ENCODE measurements around the gene NPBWR2. TPM values are rescaled to one million over a fixed set of nuclear protein-coding genes. Genes with fewer than 3 reads are reported as not detected.
A peak's percentile ranks its signal among the peaks of the same experiment; 100 is the strongest.

Gene NPBWR2
- total RNA-seq, 2 donors from 2014 or later: not detected

DNA sequence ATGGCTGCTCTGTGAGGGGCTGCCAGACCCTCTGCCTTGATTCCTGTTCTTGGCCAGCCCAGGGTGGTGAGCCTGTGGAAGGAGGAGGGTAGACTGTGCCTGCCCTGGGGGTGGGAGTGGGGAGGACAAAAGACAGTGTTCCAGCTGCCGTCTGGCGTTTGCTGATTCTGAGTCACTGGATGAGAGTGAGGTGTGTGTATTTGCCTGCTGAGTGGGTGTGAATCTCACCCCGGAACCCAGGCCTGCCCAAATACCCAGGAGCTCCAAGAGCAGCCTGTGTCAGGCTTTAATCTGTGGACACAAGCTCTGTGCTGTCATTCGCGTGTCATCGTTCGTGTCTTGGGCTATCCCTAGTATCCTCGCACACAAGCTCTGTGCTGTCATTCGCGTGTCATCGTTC is 20.6 kb downstream of the NPBWR2 start:
- no peak overlapping the region for H3K4me3 Mint-ChIP-seq
- DNase-seq (ENCODE audit: low spot score): no peak
- ATAC-seq: no peak
- no peaks in the 10 kb centered on the region for H3K36me3 Mint-ChIP-seq
- peaks cover 8 to 20% of the 10 kb centered on the region in 2 donors for H3K4me1 Mint-ChIP-seq (ENCODE audit: low read depth in 2 of 2)
- no peaks in the 10 kb centered on the region for H3K9me3 Mint-ChIP-seq
- no peak overlapping the region for H3K27ac Mint-ChIP-seq
- peaks cover 14 to 15% of the 10 kb centered on the region in 2 donors for H3K27me3 Mint-ChIP-seq

DNA sequence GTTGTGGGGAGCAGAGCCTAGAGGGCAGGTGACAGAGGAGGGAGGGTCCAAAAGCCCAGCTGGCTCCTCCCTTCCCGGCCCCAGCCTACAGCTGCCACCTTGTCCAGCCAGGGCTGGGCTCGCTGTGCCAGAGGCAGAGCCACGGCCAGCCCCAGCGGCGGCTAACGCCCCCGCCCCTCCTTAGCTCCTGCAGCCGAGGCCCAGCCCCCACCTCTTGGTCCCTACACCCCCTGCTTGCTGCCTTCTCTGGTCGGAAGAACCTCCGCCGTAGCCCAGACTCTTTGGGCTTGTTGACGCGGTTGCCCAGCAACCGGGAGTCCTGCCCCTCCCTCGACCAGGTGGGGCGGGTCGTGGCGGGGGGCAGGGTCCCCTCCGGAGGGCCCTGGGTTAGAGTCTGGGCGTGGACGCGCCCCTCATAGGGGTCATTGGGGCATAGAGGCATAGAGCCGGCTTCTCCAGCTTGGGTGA is 22.6 kb downstream of the NPBWR2 start:
- no peak overlapping the region for H3K27ac Mint-ChIP-seq
- no peak for ATAC-seq
- H3K9me3 Mint-ChIP-seq: no peaks in the 10 kb centered on the region

DNA sequence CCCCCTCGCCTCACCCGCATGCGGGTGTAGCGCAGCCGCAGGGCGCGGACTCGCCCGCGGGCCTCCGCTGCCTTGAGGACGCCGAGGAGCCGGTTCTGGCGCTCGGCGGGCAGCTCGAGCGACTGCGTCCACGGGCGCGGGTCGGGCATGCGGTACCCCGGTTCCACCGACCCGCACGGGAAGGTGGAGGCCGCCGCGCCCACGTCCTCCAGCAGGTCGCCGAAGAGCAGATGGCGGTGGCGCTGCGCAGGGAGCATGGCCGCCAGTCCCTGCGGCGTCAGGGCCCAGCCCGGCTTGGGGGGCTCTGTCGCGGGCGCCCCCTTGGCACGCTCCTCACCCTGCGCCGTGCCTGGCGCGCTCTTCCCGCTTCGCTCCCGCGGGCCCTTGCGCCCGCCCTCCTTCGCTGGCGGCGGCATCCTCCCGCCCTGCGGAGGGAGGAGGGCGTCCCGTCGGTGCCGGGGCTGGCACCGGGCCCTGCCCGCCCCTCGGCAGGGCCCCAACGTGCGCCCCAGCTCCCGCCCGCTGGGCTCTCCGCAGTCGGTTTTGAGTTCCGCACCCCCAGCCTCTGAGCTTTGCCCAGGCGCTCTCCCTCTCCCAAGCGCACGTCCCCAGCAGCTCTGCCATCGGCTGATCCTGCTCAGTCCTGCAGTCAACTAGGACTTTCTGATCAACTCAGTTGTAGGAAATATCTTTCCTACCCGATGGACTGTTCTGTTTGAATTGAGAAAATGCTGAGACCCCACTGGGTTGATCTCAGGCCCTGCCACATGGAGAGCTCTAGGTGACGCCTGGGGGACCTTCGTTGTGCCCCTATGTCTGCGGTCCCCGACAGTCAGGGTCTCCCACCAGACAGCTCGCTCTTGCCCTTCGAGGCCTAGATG is 23.3 kb downstream of the NPBWR2 start, which contains the start of gene LKAAEAR1:
Gene LKAAEAR1 (minus strand): TSS at position 595 of the 881 bp plus-strand sequence. CDS start 179 bp downstream, at position 416.
- H3K4me3 Mint-ChIP-seq: peak within 1 kb of the TSS; percentile 77
- no peaks in the 10 kb centered on the region for H3K36me3 Mint-ChIP-seq
- no peak within 1 kb of the TSS for H3K27ac Mint-ChIP-seq
- ATAC-seq (no peak), DNase-seq (ENCODE audit: low spot score) (no peak)
- H3K27me3 Mint-ChIP-seq: peaks cover 13 to 14% of the 10 kb centered on the region in 2 donors
- H3K4me1 Mint-ChIP-seq (ENCODE audit: low read depth in 2 of 2): peaks cover 10 to 26% of the 10 kb centered on the region in 2 donors
- H3K9me3 Mint-ChIP-seq: no peaks in the 10 kb centered on the region

More for the DNA sequence above, 22.6 kb downstream of the NPBWR2 start:
- H3K27me3 Mint-ChIP-seq: peaks cover 14 to 15% of the 10 kb centered on the region in 2 donors
- peaks cover 10 to 24% of the 10 kb centered on the region in 2 donors for H3K4me1 Mint-ChIP-seq (ENCODE audit: low read depth in 2 of 2)
- no peaks in the 10 kb centered on the region for H3K36me3 Mint-ChIP-seq
- H3K4me3 Mint-ChIP-seq: peak overlapping the region; percentile 77
- no peak for DNase-seq (ENCODE audit: low spot score)

DNA sequence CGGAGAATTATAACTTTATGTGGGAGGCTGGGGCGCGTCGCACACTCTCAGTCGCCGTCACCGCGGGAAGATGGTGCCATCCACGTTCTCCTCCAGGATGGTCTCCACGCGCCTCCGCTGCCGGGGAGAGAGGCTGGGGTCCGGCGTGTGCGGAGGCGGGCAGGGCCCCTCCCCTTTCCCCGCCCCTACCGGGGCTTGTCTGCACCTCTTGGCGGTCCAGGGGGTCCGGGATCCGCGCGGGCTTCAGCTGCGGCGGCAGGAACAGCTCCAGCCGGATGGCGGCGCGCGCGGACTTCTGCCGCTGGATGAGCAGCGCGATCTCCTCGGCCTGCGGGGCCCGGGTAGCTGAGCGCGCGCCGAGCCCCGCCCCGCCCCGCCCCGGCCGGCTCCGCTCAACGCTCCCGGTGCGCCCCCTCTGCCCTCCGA is 24.0 kb downstream of the NPBWR2 start:
- ATAC-seq (peak; percentile 52 to 71), DNase-seq (ENCODE audit: low spot score) (peak; percentile 77)
- Mint-ChIP-seq H3K36me3 (no peaks in the 10 kb centered on the region), H3K9me3 (no peaks in the 10 kb centered on the region), H3K4me3 (peak overlapping the region; percentile 65), H3K27me3 (peaks cover 7 to 12% of the 10 kb centered on the region in 2 donors), H3K27ac (no peak overlapping the region), H3K4me1 (ENCODE audit: low read depth in 2 of 2) (peaks cover 10 to 28% of the 10 kb centered on the region in 2 donors)

DNA sequence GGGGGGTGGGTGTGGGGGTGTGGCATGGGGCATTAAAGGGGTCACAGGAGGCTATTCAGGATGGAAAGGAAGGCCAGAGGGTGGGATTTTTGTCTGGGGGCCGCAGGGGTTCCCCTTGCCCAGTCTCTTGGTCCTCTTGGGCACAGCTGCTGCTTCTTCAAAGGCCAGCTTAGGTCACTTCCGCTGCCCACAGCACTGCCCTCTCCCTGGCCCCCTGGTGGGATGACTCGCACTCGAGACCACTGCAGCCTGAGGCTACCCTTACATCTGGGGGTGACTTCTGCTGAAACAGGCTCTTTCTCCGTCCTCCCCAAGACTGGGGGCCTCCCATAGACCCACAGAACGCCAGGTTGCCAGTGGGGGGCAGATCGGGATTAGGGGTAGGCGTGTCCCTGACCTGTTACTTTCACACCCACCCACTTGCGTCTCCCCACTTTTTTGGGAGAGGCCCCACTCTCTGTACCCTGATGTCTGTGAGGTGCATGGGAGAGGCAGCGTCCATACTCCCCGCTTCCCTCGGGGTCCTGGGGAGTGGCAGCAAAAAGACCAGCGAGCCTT is 24.5 kb downstream of the NPBWR2 start:
- H3K27ac Mint-ChIP-seq: no peak overlapping the region
- peak overlapping the region; percentile 65 for H3K4me3 Mint-ChIP-seq
- H3K27me3 Mint-ChIP-seq: peaks cover 5 to 8% of the 10 kb centered on the region in 2 donors
- H3K4me1 Mint-ChIP-seq (ENCODE audit: low read depth in 2 of 2): peaks cover 12 to 29% of the 10 kb centered on the region in 2 donors
- no peak for ATAC-seq
- no peaks in the 10 kb centered on the region for H3K36me3 Mint-ChIP-seq
- no peak for DNase-seq (ENCODE audit: low spot score)
- H3K9me3 Mint-ChIP-seq: no peaks in the 10 kb centered on the region

DNA sequence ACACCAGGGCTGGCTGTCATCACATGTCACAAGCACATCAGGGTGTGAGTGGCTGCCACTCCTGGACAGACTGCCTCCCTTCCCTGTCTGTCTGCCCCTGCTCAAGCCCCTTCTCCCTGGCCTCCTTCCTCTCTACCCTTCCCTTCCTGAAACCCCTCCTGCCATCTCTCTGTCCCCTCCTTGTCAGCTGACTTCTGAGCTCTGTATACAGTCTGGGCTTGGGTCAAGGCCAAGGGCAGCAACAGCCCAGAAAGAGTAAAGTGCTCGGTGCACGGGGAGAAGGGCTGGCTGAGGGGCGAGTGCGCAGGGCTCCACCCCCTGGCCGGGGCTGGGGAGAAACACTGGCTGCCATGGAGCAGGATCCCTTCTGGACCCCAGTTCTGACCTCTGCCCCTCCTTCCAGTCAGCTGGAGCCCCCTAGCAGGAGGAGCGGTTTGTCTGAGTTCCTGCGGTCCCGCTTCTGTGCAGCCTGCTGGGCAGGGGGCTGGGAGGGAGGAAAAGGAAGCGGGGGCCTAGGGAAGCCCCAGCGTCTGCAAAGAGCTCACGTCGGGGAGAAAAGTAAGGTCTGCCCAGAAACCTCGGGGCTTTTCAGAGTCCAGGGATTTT is 25.1 kb downstream of the NPBWR2 start:
- Mint-ChIP-seq H3K36me3 (no peaks in the 10 kb centered on the region), H3K27me3 (peaks cover 5 to 8% of the 10 kb centered on the region in 2 donors), H3K27ac (peak overlapping the region in 1 of 2 donors; percentile 53), H3K9me3 (no peaks in the 10 kb centered on the region), H3K4me3 (peak overlapping the region; percentile 32), H3K4me1 (ENCODE audit: low read depth in 2 of 2) (peaks cover 15 to 32% of the 10 kb centered on the region in 2 donors)
- no peak for ATAC-seq
- DNase-seq (ENCODE audit: low spot score): no peak

DNA sequence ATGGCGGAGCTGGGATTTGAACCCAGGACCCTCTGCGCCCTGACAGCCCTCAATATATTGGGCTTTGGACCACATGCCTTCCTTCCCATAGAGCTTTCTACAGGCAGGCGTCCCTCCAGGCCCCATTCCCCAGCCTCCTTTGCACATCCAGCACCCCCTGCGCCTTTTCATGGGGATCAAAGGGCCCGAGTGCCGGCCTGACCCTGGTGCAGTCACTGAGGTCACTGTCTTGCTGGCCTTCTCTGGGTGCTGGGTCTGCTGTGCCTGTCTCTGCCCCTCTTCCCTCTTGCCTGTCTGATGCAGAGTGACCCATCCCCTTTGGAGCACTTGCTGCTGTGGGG is 25.8 kb downstream of the NPBWR2 start:
- Mint-ChIP-seq H3K4me1 (ENCODE audit: low read depth in 2 of 2) (peaks cover 15 to 32% of the 10 kb centered on the region in 2 donors), H3K27ac (peak overlapping the region in 1 of 2 donors; percentile 53), H3K9me3 (no peaks in the 10 kb centered on the region), H3K36me3 (no peaks in the 10 kb centered on the region), H3K27me3 (peaks cover 5 to 8% of the 10 kb centered on the region in 2 donors), H3K4me3 (no peak overlapping the region)
- no peak for ATAC-seq
- no peak for DNase-seq (ENCODE audit: low spot score)

DNA sequence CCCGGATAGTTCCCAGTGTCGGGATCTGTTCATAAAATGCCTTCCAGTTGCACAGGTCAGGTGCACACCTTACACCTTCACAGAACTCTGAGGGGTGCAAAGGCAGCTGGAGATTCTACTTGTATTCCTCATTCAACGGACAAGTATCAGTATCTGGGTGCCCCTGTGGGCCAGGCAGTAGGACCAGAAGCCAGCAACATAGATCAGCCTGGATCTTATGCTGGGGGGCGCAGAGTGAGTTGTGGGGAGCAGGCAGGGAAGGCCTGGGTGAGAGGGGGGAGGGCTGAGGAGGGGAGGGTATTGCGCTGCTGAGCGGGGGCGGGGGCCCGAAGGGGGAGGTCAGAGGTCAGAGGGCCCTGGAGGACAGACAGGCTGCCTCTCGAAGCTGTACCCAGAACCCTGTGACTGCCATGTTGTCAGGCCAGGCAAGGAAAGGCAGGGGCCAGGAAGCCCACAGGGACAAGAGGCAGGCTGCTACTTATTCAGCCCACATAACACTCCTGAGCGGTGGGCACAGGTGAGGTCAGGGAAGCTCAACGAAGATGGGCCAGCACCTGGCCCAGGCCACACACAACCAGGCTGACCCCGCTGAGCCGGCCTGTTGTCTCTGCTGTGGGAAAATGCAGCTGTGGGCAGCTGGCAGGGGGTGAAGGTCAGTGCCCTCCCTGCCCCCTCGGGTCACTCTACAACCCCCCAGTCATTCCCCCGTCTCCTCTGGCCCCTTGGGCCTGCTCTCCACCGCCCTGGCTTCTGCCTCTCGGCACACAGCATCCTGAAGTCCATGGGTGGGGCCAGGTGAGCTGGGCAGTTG is 26.3 kb downstream of the NPBWR2 start:
- peak overlapping the region; percentile 27 to 35 for H3K27ac Mint-ChIP-seq
- no peak for ATAC-seq
- H3K27me3 Mint-ChIP-seq: peaks cover 5 to 8% of the 10 kb centered on the region in 2 donors
- no peaks in the 10 kb centered on the region for H3K36me3 Mint-ChIP-seq
- DNase-seq (ENCODE audit: low spot score): no peak
- peak overlapping the region; percentile 53 for H3K4me3 Mint-ChIP-seq
- H3K4me1 Mint-ChIP-seq (ENCODE audit: low read depth in 2 of 2): peaks cover 15 to 32% of the 10 kb centered on the region in 2 donors
- no peaks in the 10 kb centered on the region for H3K9me3 Mint-ChIP-seq

DNA sequence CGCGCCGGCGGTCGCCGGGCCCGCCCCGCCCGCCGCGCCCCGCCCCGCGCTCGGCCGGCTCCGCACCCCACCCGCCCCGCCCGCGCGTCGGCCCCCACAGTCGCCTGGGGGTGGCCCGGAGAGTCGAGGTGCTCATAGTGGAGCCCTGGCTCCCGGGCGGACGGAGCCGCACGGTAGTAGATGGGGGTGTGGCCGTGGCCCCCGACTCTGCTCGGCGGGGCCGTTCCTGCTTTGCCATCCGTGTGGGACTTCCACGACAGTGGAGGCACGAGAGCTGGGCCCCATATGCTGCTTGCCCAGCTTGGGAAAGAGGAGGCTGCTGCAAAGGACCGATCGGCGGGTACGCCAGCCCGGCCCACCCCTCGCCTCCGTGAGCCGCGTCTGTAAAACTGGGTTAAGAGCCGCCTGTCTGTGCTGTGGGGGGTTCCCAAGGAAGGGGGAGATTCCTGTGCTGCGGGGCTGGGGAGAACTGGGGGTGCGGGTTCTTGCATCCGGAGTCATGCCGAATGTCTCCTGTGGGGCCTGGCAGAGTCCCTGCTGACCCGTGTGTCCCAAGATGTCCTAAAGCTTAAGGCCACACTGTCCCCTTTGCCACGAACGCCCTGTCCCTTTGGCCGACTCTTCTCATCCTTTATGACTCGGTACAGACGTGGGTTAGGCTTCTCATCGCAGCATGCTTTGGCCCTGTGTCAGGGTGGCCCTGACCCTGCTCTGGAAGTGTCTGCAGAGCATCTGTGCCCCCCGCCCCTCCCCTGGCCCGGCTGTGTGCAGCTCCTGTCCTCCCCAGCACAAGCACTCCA is 27.2 kb downstream of the NPBWR2 start, which contains the start of gene OPRL1:
Gene OPRL1 (plus strand): TSS at position 70 of the 800 bp plus-strand sequence. CDS start 12,639 bp downstream, outside the sequence.
- peak in 1 of 2 donors; percentile 0 for ATAC-seq
- H3K4me1 Mint-ChIP-seq (ENCODE audit: low read depth in 2 of 2): peaks cover 15 to 32% of the 10 kb centered on the region in 2 donors
- H3K36me3 Mint-ChIP-seq: no peaks in the 10 kb centered on the region
- no peaks in the 10 kb centered on the region for H3K9me3 Mint-ChIP-seq
- H3K27me3 Mint-ChIP-seq: peaks cover 5% of the 10 kb centered on the region in 2 donors
- H3K27ac Mint-ChIP-seq: peak within 1 kb of the TSS; percentile 68 to 71
- no peak for DNase-seq (ENCODE audit: low spot score)
- peak within 1 kb of the TSS; percentile 82 for H3K4me3 Mint-ChIP-seq

DNA sequence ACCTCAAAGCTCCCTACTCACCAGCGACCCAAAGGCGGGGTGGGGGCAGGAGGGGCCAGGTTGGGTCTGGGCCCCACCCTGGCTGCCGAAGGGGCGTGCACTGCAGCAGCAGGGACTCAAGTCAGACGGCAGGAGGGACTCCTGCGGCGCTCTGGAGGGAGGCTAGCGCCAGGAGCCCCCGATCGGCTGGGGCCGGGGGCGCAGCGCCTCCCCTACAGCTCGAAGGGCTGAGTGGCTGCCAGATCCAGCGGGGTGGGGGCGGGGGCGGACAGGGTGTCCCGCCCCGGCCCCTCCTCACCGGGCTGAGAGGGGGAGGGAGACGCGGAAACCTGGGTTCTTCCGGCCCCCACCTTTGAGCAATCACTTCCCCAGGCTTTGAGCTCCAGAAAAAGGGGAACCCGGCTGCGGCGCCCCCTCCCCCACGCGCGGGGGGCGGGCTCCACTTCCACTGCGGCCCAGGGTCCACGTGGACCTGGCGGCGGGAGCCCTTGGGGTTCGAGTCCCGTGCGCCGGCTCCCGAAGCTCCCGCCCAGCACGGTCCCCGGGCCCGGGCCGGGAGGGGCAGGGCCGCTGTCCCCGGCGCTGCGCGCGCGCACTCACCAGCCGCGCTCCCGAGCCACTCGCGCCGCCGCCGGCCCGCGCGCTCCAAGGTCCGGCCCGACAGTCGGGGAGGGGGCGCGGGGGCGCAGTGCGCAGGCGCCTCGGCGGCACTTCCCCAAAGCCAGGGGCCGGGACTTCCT is 27.9 kb downstream of the NPBWR2 start, which contains the start of gene RGS19:
Gene RGS19 (minus strand): TSS at position 246 of the 740 bp plus-strand sequence. CDS start 2,632 bp downstream, outside the sequence.
- Mint-ChIP-seq H3K4me1 (ENCODE audit: low read depth in 2 of 2) (peaks cover 14 to 30% of the 10 kb centered on the region in 2 donors), H3K27ac (peak within 1 kb of the TSS; percentile 68 to 71), H3K27me3 (peaks cover 3 to 4% of the 10 kb centered on the region in 2 donors), H3K9me3 (no peaks in the 10 kb centered on the region), H3K4me3 (peak within 1 kb of the TSS; percentile 82), H3K36me3 (no peaks in the 10 kb centered on the region)
- DNase-seq (ENCODE audit: low spot score) (peak; percentile 86), ATAC-seq (peak; percentile 76 to 81)

DNA sequence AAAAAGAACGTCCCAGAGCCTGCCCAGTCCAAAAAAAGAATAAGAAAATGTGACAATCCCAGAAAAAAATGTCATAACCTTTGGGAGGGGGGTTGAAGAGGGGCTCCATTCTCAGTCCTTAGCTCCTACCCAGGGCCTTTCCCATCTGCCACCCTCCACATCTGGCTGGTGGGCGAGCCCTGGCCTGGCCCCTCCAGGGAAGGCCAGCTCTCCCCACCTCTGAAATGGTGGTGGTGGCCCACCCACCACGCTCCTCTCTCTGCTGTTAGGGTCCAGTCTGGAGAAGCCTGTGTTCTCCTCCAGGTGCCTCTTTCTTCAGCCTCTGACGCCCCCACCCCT is 28.5 kb downstream of the NPBWR2 start:
- Mint-ChIP-seq H3K27ac (peak overlapping the region; percentile 68 to 71), H3K27me3 (no peaks in the 10 kb centered on the region), H3K36me3 (no peaks in the 10 kb centered on the region), H3K4me3 (peak overlapping the region; percentile 82), H3K9me3 (no peaks in the 10 kb centered on the region), H3K4me1 (ENCODE audit: low read depth in 2 of 2) (peaks cover 11 to 27% of the 10 kb centered on the region in 2 donors)
- ATAC-seq (no peak), DNase-seq (ENCODE audit: low spot score) (no peak)
